Activated naive CD4-positive, alpha-beta T cell treated with anti-CD3 and anti-CD28 coated beads, Interleukin-2, amount 10 ng/mL, durations not matched to agents 7 days and 5 days (primary cell): ENCODE measurements around the gene SETBP1.

Experiments
- CTCF ChIA-PET: fragments of 350-600 bp; sonication (Branson Sonifier 250); formaldehyde crosslinking; loops from one replicate; lab custom pipeline; 2021; ENCODE audit warnings: antibody characterized with exemption; lab: Charles Lee
- DNase-seq: peaks from one replicate; pipeline ENCODE4 v3.0.0-alpha.2; 2020
- H3K27ac Mint-ChIP-seq: one replicate; pipeline ENCODE4 v1.8.0; 2021; ENCODE audit warnings: mild to moderate bottlenecking, moderate library complexity, mixed read lengths
- H3K27me3 Mint-ChIP-seq: one replicate; pipeline ENCODE4 v1.8.0; 2021; ENCODE audit warnings: mild to moderate bottlenecking, mixed read lengths
- H3K36me3 Mint-ChIP-seq: one replicate; pipeline ENCODE4 v1.8.0; 2021; ENCODE audit warnings: mixed read lengths
- H3K4me1 Mint-ChIP-seq: one replicate; pipeline ENCODE4 v1.8.0; 2021; ENCODE audit warnings: mixed read lengths
- H3K4me3 Mint-ChIP-seq: one replicate; pipeline ENCODE4 v1.8.0; 2021; ENCODE audit warnings: mild to moderate bottlenecking, moderate library complexity, mixed read lengths
- H3K9me3 Mint-ChIP-seq: one replicate; pipeline ENCODE4 v1.8.0; 2021; ENCODE audit warnings: mixed read lengths

SETBP1 gene

GRCh38 chr18:44759925-44760342 is 79.2 kb downstream of the SETBP1 start:
- peak; percentile 36 for DNase-seq
- Mint-ChIP-seq H3K27ac (peak overlapping the region; percentile 97), H3K9me3 (no peaks in the 10 kb centered on the region), H3K4me1 (peaks cover 28% of the 10 kb centered on the region), H3K36me3 (peaks cover 16% of the 10 kb centered on the region), H3K27me3 (peaks cover 28% of the 10 kb centered on the region), H3K4me3 (peak overlapping the region; percentile 54)
- CTCF ChIA-PET = interaction anchor here (0.7 to 1.5 kb wide), 4 partner anchors 9 to 46 kb away, joined by 3 to 8 read pairs (median 5); no protein-coding TSS in a partner anchor

GRCh38 chr18:44761812-44762211 is 81.1 kb downstream of the SETBP1 start:
- Mint-ChIP-seq H3K36me3 (peaks cover 18% of the 10 kb centered on the region), H3K4me1 (peaks cover 28% of the 10 kb centered on the region)

GRCh38 chr18:44763327-44763726 is 82.6 kb downstream of the SETBP1 start:
- Mint-ChIP-seq H3K9me3 (no peaks in the 10 kb centered on the region), H3K27me3 (peaks cover 30% of the 10 kb centered on the region), H3K4me3 (no peak overlapping the region), H3K4me1 (peaks cover 23% of the 10 kb centered on the region), H3K27ac (no peak overlapping the region), H3K36me3 (peaks cover 17% of the 10 kb centered on the region)
- no peak for DNase-seq
- CTCF ChIA-PET = no interaction called here

More at GRCh38 chr18:44761812-44762211, 81.1 kb downstream of the SETBP1 start:
- H3K27ac Mint-ChIP-seq = no peak overlapping the region
- no peak overlapping the region for H3K4me3 Mint-ChIP-seq
- no peak for DNase-seq
- CTCF ChIA-PET = no interaction called here
- no peaks in the 10 kb centered on the region for H3K9me3 Mint-ChIP-seq
- H3K27me3 Mint-ChIP-seq = peaks cover 19% of the 10 kb centered on the region

- peaks cover 8% of the 10 kb centered on the region for H3K4me1 Mint-ChIP-seq
- H3K4me3 Mint-ChIP-seq = no peak overlapping the region
Observed at GRCh38 chr18:44764863-44765262, 84.2 kb downstream of the SETBP1 start.

GRCh38 chr18:44765456-44765855 is 84.8 kb downstream of the SETBP1 start:
- H3K4me1 Mint-ChIP-seq = peaks cover 2% of the 10 kb centered on the region
- no peak overlapping the region for H3K4me3 Mint-ChIP-seq
- H3K36me3 Mint-ChIP-seq = peaks cover 5% of the 10 kb centered on the region
- H3K27ac Mint-ChIP-seq = no peak overlapping the region
- H3K9me3 Mint-ChIP-seq = no peaks in the 10 kb centered on the region
- DNase-seq = no peak
- CTCF ChIA-PET = no interaction called here
- H3K27me3 Mint-ChIP-seq = peaks cover 43% of the 10 kb centered on the region

More at GRCh38 chr18:44764863-44765262, 84.2 kb downstream of the SETBP1 start:
- peaks cover 40% of the 10 kb centered on the region for H3K27me3 Mint-ChIP-seq
- H3K27ac Mint-ChIP-seq = no peak overlapping the region
- peaks cover 8% of the 10 kb centered on the region for H3K36me3 Mint-ChIP-seq
- no peaks in the 10 kb centered on the region for H3K9me3 Mint-ChIP-seq
- CTCF ChIA-PET = no interaction called here
- DNase-seq = no peak

- CTCF ChIA-PET = no interaction called here
- Mint-ChIP-seq H3K36me3 (peaks cover 5% of the 10 kb centered on the region), H3K27ac (no peak overlapping the region), H3K9me3 (no peaks in the 10 kb centered on the region), H3K4me3 (no peak overlapping the region), H3K27me3 (peaks cover 49% of the 10 kb centered on the region), H3K4me1 (no peaks in the 10 kb centered on the region)
- no peak for DNase-seq
Observed at GRCh38 chr18:44766450-44766849, 85.8 kb downstream of the SETBP1 start.

- Mint-ChIP-seq H3K36me3 (peaks cover 3% of the 10 kb centered on the region), H3K27me3 (peaks cover 56% of the 10 kb centered on the region), H3K4me3 (no peak overlapping the region), H3K4me1 (no peaks in the 10 kb centered on the region), H3K9me3 (no peaks in the 10 kb centered on the region), H3K27ac (no peak overlapping the region)
- CTCF ChIA-PET = no interaction called here
- DNase-seq = no peak
Observed at GRCh38 chr18:44767807-44768206, 87.1 kb downstream of the SETBP1 start.

GRCh38 chr18:44770641-44771040 is 90.0 kb downstream of the SETBP1 start:
- H3K36me3 Mint-ChIP-seq = peaks cover 2% of the 10 kb centered on the region
- DNase-seq = no peak
- H3K9me3 Mint-ChIP-seq = no peaks in the 10 kb centered on the region
- no peak overlapping the region for H3K27ac Mint-ChIP-seq
- CTCF ChIA-PET = no interaction called here
- H3K4me1 Mint-ChIP-seq = no peaks in the 10 kb centered on the region
- no peak overlapping the region for H3K4me3 Mint-ChIP-seq
- peaks cover 50% of the 10 kb centered on the region for H3K27me3 Mint-ChIP-seq

- H3K27ac Mint-ChIP-seq = no peak overlapping the region
- peaks cover 2% of the 10 kb centered on the region for H3K36me3 Mint-ChIP-seq
- DNase-seq = no peak
- H3K27me3 Mint-ChIP-seq = peaks cover 53% of the 10 kb centered on the region
- CTCF ChIA-PET = no interaction called here
- H3K9me3 Mint-ChIP-seq = no peaks in the 10 kb centered on the region
- no peaks in the 10 kb centered on the region for H3K4me1 Mint-ChIP-seq
- H3K4me3 Mint-ChIP-seq = no peak overlapping the region
Observed at GRCh38 chr18:44771572-44771955, 90.9 kb downstream of the SETBP1 start.

GRCh38 chr18:44771956-44772917 is 91.5 kb downstream of the SETBP1 start:
- Mint-ChIP-seq H3K4me1 (no peaks in the 10 kb centered on the region), H3K27ac (no peak overlapping the region), H3K9me3 (no peaks in the 10 kb centered on the region), H3K4me3 (no peak overlapping the region), H3K27me3 (peaks cover 46% of the 10 kb centered on the region), H3K36me3 (peaks cover 2% of the 10 kb centered on the region)
- CTCF ChIA-PET = no interaction called here
- DNase-seq = no peak

GRCh38 chr18:44773640-44774155 is 93.0 kb downstream of the SETBP1 start:
- CTCF ChIA-PET = no interaction called here
- H3K9me3 Mint-ChIP-seq = no peaks in the 10 kb centered on the region
- no peaks in the 10 kb centered on the region for H3K4me1 Mint-ChIP-seq
- no peaks in the 10 kb centered on the region for H3K36me3 Mint-ChIP-seq
- no peak overlapping the region for H3K4me3 Mint-ChIP-seq
- H3K27ac Mint-ChIP-seq = no peak overlapping the region
- H3K27me3 Mint-ChIP-seq = peaks cover 50% of the 10 kb centered on the region
- no peak for DNase-seq

- H3K4me1 Mint-ChIP-seq = no peaks in the 10 kb centered on the region
Observed at GRCh38 chr18:44774191-44774590, 93.5 kb downstream of the SETBP1 start.

GRCh38 chr18:44777457-44778192 is 96.9 kb downstream of the SETBP1 start:
- CTCF ChIA-PET = no interaction called here
- H3K36me3 Mint-ChIP-seq = no peaks in the 10 kb centered on the region
- peaks cover 49% of the 10 kb centered on the region for H3K27me3 Mint-ChIP-seq
- H3K9me3 Mint-ChIP-seq = no peaks in the 10 kb centered on the region
- DNase-seq = no peak
- no peak overlapping the region for H3K27ac Mint-ChIP-seq
- no peaks in the 10 kb centered on the region for H3K4me1 Mint-ChIP-seq
- H3K4me3 Mint-ChIP-seq = no peak overlapping the region

More at GRCh38 chr18:44774191-44774590, 93.5 kb downstream of the SETBP1 start:
- Mint-ChIP-seq H3K27me3 (peaks cover 49% of the 10 kb centered on the region), H3K36me3 (no peaks in the 10 kb centered on the region), H3K9me3 (no peaks in the 10 kb centered on the region), H3K27ac (no peak overlapping the region), H3K4me3 (no peak overlapping the region)
- no peak for DNase-seq
- CTCF ChIA-PET = no interaction called here

- H3K4me1 Mint-ChIP-seq = no peaks in the 10 kb centered on the region
- H3K9me3 Mint-ChIP-seq = no peaks in the 10 kb centered on the region
- H3K27ac Mint-ChIP-seq = no peak overlapping the region
- CTCF ChIA-PET = no interaction called here
- no peak for DNase-seq
- no peaks in the 10 kb centered on the region for H3K36me3 Mint-ChIP-seq
- H3K27me3 Mint-ChIP-seq = peaks cover 49% of the 10 kb centered on the region
- H3K4me3 Mint-ChIP-seq = no peak overlapping the region
Observed at GRCh38 chr18:44778788-44779187, 98.1 kb downstream of the SETBP1 start.
